Measurements from ENCODE around the gene RNASEH1. TPM values are rescaled to one million over a fixed set of nuclear protein-coding genes. Genes with fewer than 3 reads are reported as not detected.

Gene RNASEH1
- total and polyA plus RNA-seq, 2 of the 13 experiments (the other 11 are each of a cell fraction or from before 2014, with no cell fraction given), result 14.5 to 57.4 TPM

GRCh38 chr2:3604991-3605961 is 47.1 kb upstream of the RNASEH1 start (continued):
- TF ChIP-seq EP300 (IDR thresholded peaks at IDR 0.05; ENCODE audit: low read depth in 2 of 2, low read length in 2 of 2), result peak; percentile 15 to 41; a peak in 3 of 4 replicates
- TF ChIP-seq EP300 (CRISPR knock-in tag; IDR thresholded peaks at IDR 0.05; ENCODE audit: borderline replicate concordance), result peak; percentile 40; the same call in 1 of the 2 replicates
- no peak for TF ChIP-seq TBX3 (IDR thresholded peaks at IDR 0.05; ENCODE audit: borderline replicate concordance)
- no peak for TF ChIP-seq NONO (IDR thresholded peaks at IDR 0.05)
- no peak for TF ChIP-seq NONO (CRISPR knock-in tag; conservative IDR thresholded peaks at IDR 0.05)
- TF ChIP-seq ZSCAN12 (CRISPR knock-in tag; IDR thresholded peaks at IDR 0.05), result no peak
- TF ChIP-seq FOXC1 (CRISPR knock-in tag; IDR thresholded peaks at IDR 0.05; ENCODE audit: borderline replicate concordance), result no peak
- peak; percentile 75 for TF ChIP-seq RBFOX2 (IDR thresholded peaks at IDR 0.05; ENCODE audit: low read depth, low read length)
- TF ChIP-seq MXD3 (CRISPR knock-in tag; IDR thresholded peaks at IDR 0.05), result 0 out of 2 replicates have a peak, but pooled peaks have one; percentile 52
- no peak; the same call in 1 of the 2 replicates for TF ChIP-seq SIN3B (IDR thresholded peaks at IDR 0.05; ENCODE audit: low read length)
- TF ChIP-seq FOXK2 (IDR thresholded peaks at IDR 0.05), result no peak
- peak; percentile 75 for TF ChIP-seq YEATS4 (CRISPR knock-in tag; IDR thresholded peaks at IDR 0.05; ENCODE audit: borderline replicate concordance)
- TF ChIP-seq ZNF362 (CRISPR knock-in tag; IDR thresholded peaks at IDR 0.05; ENCODE audit: borderline replicate concordance), result no peak
- TF ChIP-seq ZNF207 (IDR thresholded peaks at IDR 0.05; ENCODE audit: borderline replicate concordance), result no peak
- no peak for TF ChIP-seq TBP (CRISPR knock-in tag; IDR thresholded peaks at IDR 0.05)
- no peak for TF ChIP-seq REL (CRISPR knock-in tag; conservative IDR thresholded peaks at IDR 0.05)
- no peak for TF ChIP-seq ATAD3A (CRISPR knock-in tag; IDR thresholded peaks at IDR 0.05)
- TF ChIP-seq GATAD1 (CRISPR knock-in tag; IDR thresholded peaks at IDR 0.05), result peak; percentile 56; the same call in 1 of the 2 replicates
- no peak for TF ChIP-seq ZNF746 (CRISPR knock-in tag; IDR thresholded peaks at IDR 0.05)
- no peak for TF ChIP-seq ATF7-NPFF (CRISPR knock-in tag; IDR thresholded peaks at IDR 0.05; ENCODE audit: low read depth)
- no peak for TF ChIP-seq ADNP (CRISPR knock-in tag; IDR thresholded peaks at IDR 0.05)
- no peak for TF ChIP-seq ZNF446 (CRISPR knock-in tag; IDR thresholded peaks at IDR 0.05)
- no peak for TF ChIP-seq ZNF780A (CRISPR knock-in tag; IDR thresholded peaks at IDR 0.05)
- no peak for TF ChIP-seq ZNF597 (CRISPR knock-in tag; IDR thresholded peaks at IDR 0.05)
- TF ChIP-seq SMARCE1 (IDR thresholded peaks at IDR 0.05; ENCODE audit: borderline replicate concordance), result no peak
- peak; percentile 28 for TF ChIP-seq GATAD2A (CRISPR knock-in tag; IDR thresholded peaks at IDR 0.05)
- TF ChIP-seq MYNN (CRISPR knock-in tag; IDR thresholded peaks at IDR 0.05; ENCODE audit: low read depth), result no peak
- no peak for TF ChIP-seq NFE2L2 (IDR thresholded peaks at IDR 0.05; ENCODE audit: low read length)
- no peak for TF ChIP-seq ZNF101 (CRISPR knock-in tag; IDR thresholded peaks at IDR 0.05; ENCODE audit: borderline replicate concordance, low read depth)
- TF ChIP-seq MTA1 (CRISPR knock-in tag; IDR thresholded peaks at IDR 0.05; ENCODE audit: borderline replicate concordance), result no peak
- TF ChIP-seq PHB2 (IDR thresholded peaks at IDR 0.05; ENCODE audit: partially characterized antibody), result no peak

Measured in HepG2 (cell line).